GM19467 (cell line): ENCODE data around the gene OAS3.
"Not testable (repeated sequence)": the region's sequence is repeated elsewhere in the genome, so short reads cannot be mapped to it uniquely, and the experiment has no call there.

Experiments
- ATAC-seq: cut with Tn5 transposase; IDR thresholded peaks from one replicate; pipeline ENCODE4 v1.9.1; 2021; ENCODE audit warnings: mild to moderate bottlenecking, moderate library complexity; ENCODE audit not compliant: unreplicated experiment

The OAS3 gene

DNA sequence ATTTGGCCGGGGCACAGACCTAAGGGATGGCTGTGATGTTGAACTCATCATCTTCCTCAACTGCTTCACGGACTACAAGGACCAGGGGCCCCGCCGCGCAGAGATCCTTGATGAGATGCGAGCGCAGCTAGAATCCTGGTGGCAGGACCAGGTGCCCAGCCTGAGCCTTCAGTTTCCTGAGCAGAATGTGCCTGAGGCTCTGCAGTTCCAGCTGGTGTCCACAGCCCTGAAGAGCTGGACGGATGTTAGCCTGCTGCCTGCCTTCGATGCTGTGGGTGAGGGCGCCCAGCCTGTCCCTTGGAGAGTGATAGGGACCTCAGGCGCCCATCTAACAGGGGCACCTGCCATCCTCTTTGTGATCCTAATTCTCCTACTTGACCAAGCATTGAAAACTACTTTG is 12.4 kb downstream of the OAS3 start:
- no peak for ATAC-seq

DNA sequence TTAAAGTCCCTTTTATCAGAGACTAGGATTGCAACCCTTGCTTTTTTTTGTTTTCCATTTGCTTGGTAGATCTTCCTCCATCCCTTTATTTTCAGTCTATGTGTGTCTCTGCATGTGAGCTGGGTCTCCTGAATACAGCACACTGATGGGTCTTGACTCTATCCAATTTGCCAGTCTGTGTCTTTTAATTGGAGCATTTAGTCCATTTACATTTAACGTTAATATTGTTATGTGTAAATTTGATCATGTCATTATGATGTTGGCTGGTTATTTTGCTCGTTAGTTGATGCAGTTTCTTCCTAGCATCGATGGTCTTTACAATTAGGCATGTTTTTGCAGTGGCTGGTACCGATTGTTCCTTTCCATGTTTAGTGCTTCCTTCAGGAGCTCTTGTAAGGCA is 18.9 kb downstream of the OAS3 start:
- ATAC-seq: not testable (repeated sequence)

- ATAC-seq: no peak
These were observed 22.8 kb downstream of the OAS3 start for GRCh38 chr12:112961074-112961473.

DNA sequence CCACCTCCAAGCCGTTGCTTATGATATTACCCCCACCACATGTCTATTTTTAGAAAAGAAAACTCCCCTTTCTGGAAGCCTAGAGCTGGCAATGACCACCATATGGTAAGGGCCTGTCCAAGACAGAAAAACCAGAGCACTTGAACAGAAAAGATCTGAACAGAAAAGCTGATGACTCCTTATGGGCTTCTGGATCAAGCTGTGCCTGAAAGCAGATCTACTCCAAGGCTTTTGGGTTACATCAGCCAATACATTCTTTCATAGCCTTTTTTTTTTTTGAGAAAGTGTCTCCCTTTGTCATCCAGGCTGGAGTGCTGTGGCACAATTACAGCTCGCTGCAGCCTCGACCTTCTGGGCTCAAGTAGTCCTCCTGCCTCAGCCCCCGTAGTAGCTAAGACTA is 23.3 kb downstream of the OAS3 start:
- ATAC-seq: no peak

DNA sequence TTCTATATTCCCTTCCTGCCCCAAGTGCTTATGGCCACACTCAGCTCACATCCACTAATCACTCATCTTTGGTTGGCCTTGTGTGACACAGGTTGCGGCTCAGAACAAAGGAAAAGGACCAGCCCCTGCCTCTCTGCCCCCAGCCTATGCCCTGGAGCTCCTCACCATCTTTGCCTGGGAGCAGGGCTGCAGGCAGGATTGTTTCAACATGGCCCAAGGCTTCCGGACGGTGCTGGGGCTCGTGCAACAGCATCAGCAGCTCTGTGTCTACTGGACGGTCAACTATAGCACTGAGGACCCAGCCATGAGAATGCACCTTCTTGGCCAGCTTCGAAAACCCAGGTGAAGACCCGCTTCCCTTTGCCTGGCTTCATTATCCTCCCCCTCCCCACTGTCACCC is 24.3 kb downstream of the OAS3 start:
- no peak for ATAC-seq

DNA sequence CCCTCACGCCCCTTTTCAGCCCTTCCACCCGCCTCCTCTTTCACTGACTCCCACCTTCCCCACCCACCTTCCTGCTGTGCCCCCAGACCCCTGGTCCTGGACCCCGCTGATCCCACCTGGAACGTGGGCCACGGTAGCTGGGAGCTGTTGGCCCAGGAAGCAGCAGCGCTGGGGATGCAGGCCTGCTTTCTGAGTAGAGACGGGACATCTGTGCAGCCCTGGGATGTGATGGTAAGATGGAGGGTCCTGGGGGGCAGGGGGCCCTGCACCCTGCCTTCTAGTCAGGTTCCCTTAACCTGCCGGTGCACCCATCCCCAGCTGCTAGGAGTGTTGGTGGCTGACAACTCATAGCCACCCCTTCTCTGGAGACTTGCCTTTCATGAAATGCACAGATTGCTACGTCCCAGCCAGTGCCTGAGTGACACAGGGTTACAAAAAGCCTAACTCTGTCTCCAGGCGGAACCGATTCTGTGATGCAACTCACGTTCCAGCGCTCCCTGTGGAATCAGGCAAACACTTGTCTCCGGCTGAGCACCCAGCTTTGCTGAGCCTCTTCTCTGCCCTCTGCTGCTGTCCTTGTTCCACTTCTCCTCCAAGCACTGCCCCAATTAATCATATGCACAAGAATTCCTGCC is 25.1 kb downstream of the OAS3 start:
- ATAC-seq: no peak

DNA sequence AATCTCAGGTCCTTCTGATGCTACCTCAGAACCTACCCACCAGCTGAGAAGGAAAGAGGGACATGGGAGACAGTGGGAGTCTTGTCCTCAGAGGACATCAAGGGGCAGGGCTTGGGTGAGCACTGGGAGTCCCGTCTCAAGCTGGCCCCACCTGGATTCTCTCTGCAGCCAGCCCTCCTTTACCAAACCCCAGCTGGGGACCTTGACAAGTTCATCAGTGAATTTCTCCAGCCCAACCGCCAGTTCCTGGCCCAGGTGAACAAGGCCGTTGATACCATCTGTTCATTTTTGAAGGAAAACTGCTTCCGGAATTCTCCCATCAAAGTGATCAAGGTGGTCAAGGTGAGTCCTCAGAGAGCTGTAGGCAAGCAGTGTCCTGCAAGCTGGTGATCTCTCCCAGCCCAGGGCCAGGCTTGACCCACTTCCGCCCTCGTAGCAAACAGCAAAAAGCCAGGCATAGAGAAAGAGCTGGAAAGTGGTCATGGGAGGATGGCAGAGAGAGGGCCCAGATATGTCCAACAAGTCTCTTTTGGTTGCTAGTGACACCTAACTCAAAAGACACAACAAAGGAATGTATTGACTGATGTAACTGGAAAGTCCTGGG is 25.9 kb downstream of the OAS3 start:
- no peak for ATAC-seq

- no peak for ATAC-seq
These were observed 26.6 kb downstream of the OAS3 start for GRCh38 chr12:112964915-112965314.

DNA sequence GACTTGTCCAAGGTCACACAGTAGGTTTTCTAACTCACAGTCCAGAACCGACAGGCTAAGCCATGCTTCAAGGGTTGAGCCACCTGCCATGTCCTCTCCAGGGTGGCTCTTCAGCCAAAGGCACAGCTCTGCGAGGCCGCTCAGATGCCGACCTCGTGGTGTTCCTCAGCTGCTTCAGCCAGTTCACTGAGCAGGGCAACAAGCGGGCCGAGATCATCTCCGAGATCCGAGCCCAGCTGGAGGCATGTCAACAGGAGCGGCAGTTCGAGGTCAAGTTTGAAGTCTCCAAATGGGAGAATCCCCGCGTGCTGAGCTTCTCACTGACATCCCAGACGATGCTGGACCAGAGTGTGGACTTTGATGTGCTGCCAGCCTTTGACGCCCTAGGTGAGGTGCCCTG is 27.4 kb downstream of the OAS3 start:
- no peak for ATAC-seq

- ATAC-seq: no peak
These were observed 29.0 kb downstream of the OAS3 start for GRCh38 chr12:112967306-112967705.

- ATAC-seq: no peak
These were observed 29.6 kb downstream of the OAS3 start for GRCh38 chr12:112967858-112968257.

- ATAC-seq: no peak
These were observed 31.5 kb downstream of the OAS3 start for GRCh38 chr12:112969547-112970306.

DNA sequence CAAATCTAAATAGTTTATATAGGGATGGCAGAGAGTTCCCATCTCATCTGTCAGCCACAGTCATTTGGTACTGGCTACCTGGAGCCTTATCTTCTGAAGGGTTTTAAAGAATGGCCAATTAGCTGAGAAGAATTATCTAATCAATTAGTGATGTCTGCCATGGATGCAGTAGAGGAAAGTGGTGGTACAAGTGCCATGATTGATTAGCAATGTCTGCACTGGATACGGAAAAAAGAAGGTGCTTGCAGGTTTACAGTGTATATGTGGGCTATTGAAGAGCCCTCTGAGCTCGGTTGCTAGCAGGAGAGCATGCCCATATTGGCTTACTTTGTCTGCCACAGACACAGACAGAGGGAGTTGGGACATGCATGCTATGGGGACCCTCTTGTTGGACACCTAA is 32.1 kb downstream of the OAS3 start:
- ATAC-seq: no peak

DNA sequence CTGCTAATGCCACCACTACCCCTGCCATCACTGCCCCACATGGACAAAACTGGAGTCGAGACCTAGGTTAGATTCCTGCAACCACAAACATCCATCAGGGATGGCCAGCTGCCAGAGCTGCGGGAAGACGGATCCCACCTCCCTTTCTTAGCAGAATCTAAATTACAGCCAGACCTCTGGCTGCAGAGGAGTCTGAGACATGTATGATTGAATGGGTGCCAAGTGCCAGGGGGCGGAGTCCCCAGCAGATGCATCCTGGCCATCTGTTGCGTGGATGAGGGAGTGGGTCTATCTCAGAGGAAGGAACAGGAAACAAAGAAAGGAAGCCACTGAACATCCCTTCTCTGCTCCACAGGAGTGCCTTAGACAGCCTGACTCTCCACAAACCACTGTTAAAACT is 33.0 kb downstream of the OAS3 start:
- no peak for ATAC-seq

GRCh38 chr12:112973011-112973735 is 34.9 kb downstream of the OAS3 start:
- no peak for ATAC-seq

- no peak for ATAC-seq
These were observed 35.6 kb downstream of the OAS3 start for GRCh38 chr12:112973818-112974231.

DNA sequence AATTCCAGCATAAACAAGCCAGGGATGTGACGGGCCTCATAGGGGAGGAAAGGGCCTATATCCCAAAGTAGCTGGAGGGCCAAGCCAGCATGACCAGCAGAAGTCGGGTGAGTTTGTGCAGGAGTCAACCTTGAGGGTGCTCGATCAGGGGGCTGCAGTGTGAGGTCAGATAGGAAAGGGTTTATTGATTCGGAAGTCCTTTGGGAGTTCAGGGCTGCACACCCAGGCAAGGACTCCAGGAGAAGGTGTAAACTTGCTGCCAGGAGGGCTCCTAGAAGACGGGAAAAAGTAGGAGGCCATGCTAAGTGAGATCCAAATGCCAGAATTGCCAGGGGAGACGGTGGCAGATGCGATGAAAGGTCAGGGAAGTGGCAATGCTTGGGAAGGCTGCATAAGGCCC is 36.6 kb downstream of the OAS3 start:
- ATAC-seq: no peak

- ATAC-seq: no peak
These were observed 38.9 kb downstream of the OAS3 start for GRCh38 chr12:112977139-112977538.

DNA sequence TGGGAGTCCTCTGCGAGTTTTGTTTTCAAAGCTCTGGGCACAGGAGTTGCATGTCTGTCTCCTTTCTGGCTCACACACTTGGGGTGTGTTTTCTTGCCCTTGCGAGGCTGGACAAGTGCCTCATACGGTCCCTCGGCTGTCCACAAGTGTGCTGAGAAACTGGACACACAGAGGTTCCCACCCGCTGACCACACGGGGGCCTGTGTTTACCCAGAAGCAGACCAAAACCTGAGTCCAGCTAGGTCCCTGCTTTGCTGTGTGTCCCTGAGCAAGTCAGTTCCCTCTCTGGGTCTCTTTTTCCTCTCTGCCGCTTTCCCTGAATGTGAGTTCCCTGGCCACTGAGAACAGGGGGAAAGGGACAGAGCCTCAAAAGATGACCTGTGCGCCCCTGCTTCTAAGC is 39.4 kb downstream of the OAS3 start:
- no peak for ATAC-seq

- ATAC-seq: peak; percentile 88
These were observed 40.1 kb downstream of the OAS3 start, which contains the start of gene OAS2 for GRCh38 chr12:112978163-112979040. Gene OAS2, plus strand, starts transcription at chr12:112978519. Its CDS starts 90 bp downstream, at chr12:112978609.
